Lung (tissue), 12 donors: ENCODE data around the gene HSPD1. TPM values are rescaled to one million over a fixed set of nuclear protein-coding genes. Genes with fewer than 3 reads are reported as not detected.

Source experiments
- ATAC-seq: fragments of 200-7000 bp; cut with Tn5 transposase; one replicate; pipeline ENCODE4 v1.9.1; 2020; ENCODE audit warnings: moderate number of reproducible peaks; ENCODE audit not compliant: insufficient read depth, low FRiP score
- DNase-seq, 3 donors: peaks; one replicate each; pipeline ENCODE4 v3.0.0-alpha.2; 2013 to 2017
- H3K27ac ChIP-seq, 2 donors: one replicate each; pipeline ENCODE4 v1.5.1; 2013; ENCODE audit warnings: mild to moderate bottlenecking in 2 of 2, moderate library complexity in 2 of 2, control low read depth in 1 of 2, inconsistent platforms in 1 of 2, low read depth in 1 of 2, low read length in 1 of 2
- H3K27me3 ChIP-seq, 3 donors: one replicate each; pipeline ENCODE4 v1.5.1; 2013; ENCODE audit warnings: low read length in 2 of 3; ENCODE audit not compliant: control insufficient read depth in 3 of 3, insufficient read depth in 3 of 3
- H3K36me3 ChIP-seq, 4 donors: one replicate each; pipeline ENCODE4 v1.5.1; 2013; ENCODE audit warnings: low read length in 4 of 4, mild to moderate bottlenecking in 1 of 4, moderate library complexity in 1 of 4; ENCODE audit not compliant: control insufficient read depth in 4 of 4, insufficient read depth in 4 of 4
- H3K4me1 ChIP-seq, 5 donors: one replicate each; pipeline ENCODE4 v1.5.1; 2013; ENCODE audit warnings: low read length in 5 of 5, mild to moderate bottlenecking in 2 of 5, moderate library complexity in 1 of 5; ENCODE audit not compliant: control insufficient read depth in 5 of 5, insufficient read depth in 5 of 5
- H3K4me3 ChIP-seq: one replicate; pipeline ENCODE4 v1.5.1; 2013; ENCODE audit warnings: mild to moderate bottlenecking, control low read depth, moderate library complexity
- H3K9ac ChIP-seq, 2 donors: one replicate each; pipeline ENCODE4 v1.5.1; 2013; ENCODE audit warnings: low read length in 2 of 2, control low read depth in 1 of 2; ENCODE audit not compliant: insufficient read depth in 1 of 2
- H3K9me3 ChIP-seq, 4 donors: one replicate each; pipeline ENCODE4 v1.5.1; 2013; ENCODE audit warnings: low read length in 3 of 4, mild to moderate bottlenecking in 1 of 4, moderate library complexity in 1 of 4; ENCODE audit not compliant: control insufficient read depth in 4 of 4, insufficient read depth in 3 of 4
- WGBS, 2 donors: extraction: QIAGEN DNeasy Blood & Tissue Kit; methylation state at CpG; one replicate each; pipeline ENCODE4 v1.1.7; 2013; 5-methylcytosine and 5-hydroxymethylcytosine counted together
- polyA plus RNA-seq, 2 donors: library from polyadenylated mRNA; stranded (reverse); fragments of 200-250 nt; gene quantifications; one replicate each; pipeline ENCODE4 v1.2.1, GENCODE V29; 2013
- total RNA-seq, 2 donors: library from RNA; depleted of rRNA in 1 of 2; stranded (reverse); fragments of >200 nt in 1 of 2; gene quantifications; one replicate each; pipeline ENCODE4 v1.2.1, GENCODE V29; 2014 to 2021
- TF ChIP-seq, protein P1 (sequence below): IDR thresholded peaks from 2 replicates; pipeline ENCODE4 v1.5.1; 2012; ENCODE audit warnings: mild to moderate bottlenecking; ENCODE audit errors: control extremely low read depth, extremely low read depth
- donor health status: control.
- donor health status: control.
- donor health status: Bipolar disorder and iron deficiency.
- donor health status: healthy.
- donor health status: DM: yes; HTN: yes; CAD: no.

The HSPD1 gene
- total and polyA plus RNA-seq, 4 donors, result 154 to 416 (median 189) TPM

DNA sequence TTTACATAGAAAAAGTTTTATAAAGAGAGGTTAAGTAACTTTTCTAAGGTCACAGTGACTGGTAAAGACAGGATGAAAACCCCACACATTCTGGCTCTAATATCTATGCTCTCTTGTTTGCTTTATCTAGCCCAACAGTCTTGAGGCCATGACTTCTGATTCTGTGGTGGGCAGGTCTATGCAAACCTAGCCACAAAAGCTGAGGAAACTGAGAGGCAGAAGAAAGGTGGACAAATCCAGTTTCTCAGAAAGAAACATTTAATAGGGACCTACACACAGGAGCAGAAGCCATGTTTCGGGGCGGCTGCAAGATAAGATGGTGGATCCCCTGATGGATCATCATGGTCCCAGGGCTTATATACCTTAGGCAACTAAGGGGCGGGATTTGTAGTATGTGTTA is 21.8 kb downstream of the HSPD1 start:
- Histone ChIP-seq H3K36me3 (peaks cover 9 to 34% (median 19%) of the 10 kb centered on the region in 4 donors), H3K27me3 (no peaks in the 10 kb centered on the region), H3K27ac (no peak overlapping the region), H3K4me1 (peaks cover 0 to 2% (median 0%) of the 10 kb centered on the region in 5 donors), H3K9ac (no peak overlapping the region), H3K9me3 (peaks cover 0 to 3% (median 0%) of the 10 kb centered on the region in 4 donors), H3K4me3 (no peak overlapping the region)
- DNase-seq (no peak), ATAC-seq (no peak)
- TF ChIP-seq, protein P1, sequence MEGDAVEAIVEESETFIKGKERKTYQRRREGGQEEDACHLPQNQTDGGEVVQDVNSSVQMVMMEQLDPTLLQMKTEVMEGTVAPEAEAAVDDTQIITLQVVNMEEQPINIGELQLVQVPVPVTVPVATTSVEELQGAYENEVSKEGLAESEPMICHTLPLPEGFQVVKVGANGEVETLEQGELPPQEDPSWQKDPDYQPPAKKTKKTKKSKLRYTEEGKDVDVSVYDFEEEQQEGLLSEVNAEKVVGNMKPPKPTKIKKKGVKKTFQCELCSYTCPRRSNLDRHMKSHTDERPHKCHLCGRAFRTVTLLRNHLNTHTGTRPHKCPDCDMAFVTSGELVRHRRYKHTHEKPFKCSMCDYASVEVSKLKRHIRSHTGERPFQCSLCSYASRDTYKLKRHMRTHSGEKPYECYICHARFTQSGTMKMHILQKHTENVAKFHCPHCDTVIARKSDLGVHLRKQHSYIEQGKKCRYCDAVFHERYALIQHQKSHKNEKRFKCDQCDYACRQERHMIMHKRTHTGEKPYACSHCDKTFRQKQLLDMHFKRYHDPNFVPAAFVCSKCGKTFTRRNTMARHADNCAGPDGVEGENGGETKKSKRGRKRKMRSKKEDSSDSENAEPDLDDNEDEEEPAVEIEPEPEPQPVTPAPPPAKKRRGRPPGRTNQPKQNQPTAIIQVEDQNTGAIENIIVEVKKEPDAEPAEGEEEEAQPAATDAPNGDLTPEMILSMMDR, result no peak
- 97 to 99% methylated on average over 3 of the region's 3 CpGs for WGBS, 2 donors

DNA sequence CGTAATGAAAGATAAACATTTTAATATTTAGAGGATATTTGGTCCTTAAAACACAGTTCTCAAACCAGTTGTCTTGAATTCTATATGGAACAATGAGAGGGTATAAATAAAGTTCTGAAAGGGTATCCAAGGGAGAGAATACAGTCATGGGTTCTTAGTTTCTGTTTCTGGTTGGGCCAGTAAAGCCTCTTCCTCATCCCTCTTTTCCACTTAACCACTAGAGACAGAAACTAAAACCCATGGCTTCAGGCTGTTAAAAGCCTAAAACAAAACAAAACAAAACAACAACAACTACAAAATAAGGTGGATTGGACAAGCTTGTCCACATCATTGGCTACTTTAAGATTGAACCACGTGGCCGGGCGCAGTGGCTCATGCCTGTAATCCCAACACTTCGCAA is 27.5 kb downstream of the HSPD1 start:
- TF ChIP-seq, protein P1, result no peak

DNA sequence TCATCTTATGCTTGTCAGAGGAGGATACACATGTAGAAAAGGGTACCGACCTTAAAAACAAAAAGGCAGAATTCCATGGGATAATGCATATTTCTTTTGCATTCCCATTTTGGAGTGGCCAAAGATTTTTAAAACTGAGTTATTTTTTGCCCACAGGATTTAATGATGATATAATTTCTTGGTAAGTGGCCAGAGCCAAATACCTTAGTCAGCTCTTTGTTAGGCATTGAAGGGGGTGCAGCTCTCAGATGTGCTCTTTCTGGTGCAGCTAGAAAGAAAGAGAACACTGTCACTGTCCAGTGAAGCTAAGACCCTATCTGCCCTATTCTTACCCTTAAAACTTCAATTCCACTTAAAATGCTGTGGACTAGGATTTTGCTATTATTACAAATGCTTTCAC is 35.5 kb downstream of the HSPD1 start:
- 76 to 78% methylated on average over 1 of the region's 1 CpG for WGBS, 2 donors
- H3K27ac ChIP-seq, result no peak overlapping the region
- ATAC-seq, result no peak
- H3K4me3 ChIP-seq, result no peak overlapping the region
- H3K36me3 ChIP-seq, result peaks cover 10 to 27% (median 19%) of the 10 kb centered on the region in 4 donors
- H3K9me3 ChIP-seq, result no peaks in the 10 kb centered on the region
- no peaks in the 10 kb centered on the region for H3K27me3 ChIP-seq
- H3K4me1 ChIP-seq, result peaks cover 0 to 7% (median under 1%) of the 10 kb centered on the region in 5 donors
- peak in 2 of 3 donors; percentile 53 to 61 for DNase-seq
- no peak overlapping the region for H3K9ac ChIP-seq
- TF ChIP-seq, protein P1, result no peak

More for the DNA sequence above, 27.5 kb downstream of the HSPD1 start:
- no peaks in the 10 kb centered on the region for H3K27me3 ChIP-seq
- DNase-seq (no peak), ATAC-seq (no peak)
- no peak overlapping the region for H3K27ac ChIP-seq
- 94 to 98% methylated on average over 5 of the region's 5 CpGs for WGBS, 2 donors
- no peak overlapping the region for H3K9ac ChIP-seq
- H3K4me1 ChIP-seq, result no peaks in the 10 kb centered on the region
- no peaks in the 10 kb centered on the region for H3K9me3 ChIP-seq
- H3K36me3 ChIP-seq, result peaks cover 12 to 49% (median 25%) of the 10 kb centered on the region in 4 donors
- no peak overlapping the region for H3K4me3 ChIP-seq

DNA sequence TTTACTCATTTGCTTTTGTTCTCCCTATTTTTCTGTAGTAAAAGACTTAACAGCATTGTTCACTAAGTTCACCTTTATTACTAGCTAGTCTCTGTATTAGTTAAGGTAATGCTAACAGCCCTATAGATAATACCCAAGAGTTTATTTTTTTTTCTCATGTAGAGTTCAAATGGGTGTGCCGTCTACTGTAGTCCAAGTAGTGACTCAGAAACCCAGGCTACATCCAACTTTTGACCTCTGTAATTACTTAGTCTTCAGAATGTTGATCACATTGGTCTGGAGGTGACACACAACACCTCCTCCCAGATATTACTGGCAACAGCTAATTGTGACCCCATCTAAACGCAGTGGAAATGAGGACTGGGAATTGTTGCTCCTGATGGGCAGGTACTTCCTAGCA is 38.6 kb downstream of the HSPD1 start:
- H3K9me3 ChIP-seq, result no peaks in the 10 kb centered on the region
- H3K4me3 ChIP-seq, result no peak overlapping the region
- 90 to 96% methylated on average over 2 of the region's 2 CpGs for whole genome bisulfite sequencing, 2 donors
- TF ChIP-seq, protein P1, result no peak
- no peak overlapping the region for H3K9ac ChIP-seq
- DNase-seq (no peak), ATAC-seq (no peak)
- no peaks in the 10 kb centered on the region for H3K27me3 ChIP-seq
- H3K36me3 ChIP-seq, result peaks cover 5 to 19% (median 13%) of the 10 kb centered on the region in 4 donors
- H3K4me1 ChIP-seq, result peaks cover 0 to 7% (median 3%) of the 10 kb centered on the region in 5 donors
- H3K27ac ChIP-seq, result no peak overlapping the region
